ENCODE data around the gene KANK3.
"Not testable (repeated sequence)": the region's sequence is repeated elsewhere in the genome, so short reads cannot be mapped to it uniquely, and the experiment has no call there.

The KANK3 gene

DNA sequence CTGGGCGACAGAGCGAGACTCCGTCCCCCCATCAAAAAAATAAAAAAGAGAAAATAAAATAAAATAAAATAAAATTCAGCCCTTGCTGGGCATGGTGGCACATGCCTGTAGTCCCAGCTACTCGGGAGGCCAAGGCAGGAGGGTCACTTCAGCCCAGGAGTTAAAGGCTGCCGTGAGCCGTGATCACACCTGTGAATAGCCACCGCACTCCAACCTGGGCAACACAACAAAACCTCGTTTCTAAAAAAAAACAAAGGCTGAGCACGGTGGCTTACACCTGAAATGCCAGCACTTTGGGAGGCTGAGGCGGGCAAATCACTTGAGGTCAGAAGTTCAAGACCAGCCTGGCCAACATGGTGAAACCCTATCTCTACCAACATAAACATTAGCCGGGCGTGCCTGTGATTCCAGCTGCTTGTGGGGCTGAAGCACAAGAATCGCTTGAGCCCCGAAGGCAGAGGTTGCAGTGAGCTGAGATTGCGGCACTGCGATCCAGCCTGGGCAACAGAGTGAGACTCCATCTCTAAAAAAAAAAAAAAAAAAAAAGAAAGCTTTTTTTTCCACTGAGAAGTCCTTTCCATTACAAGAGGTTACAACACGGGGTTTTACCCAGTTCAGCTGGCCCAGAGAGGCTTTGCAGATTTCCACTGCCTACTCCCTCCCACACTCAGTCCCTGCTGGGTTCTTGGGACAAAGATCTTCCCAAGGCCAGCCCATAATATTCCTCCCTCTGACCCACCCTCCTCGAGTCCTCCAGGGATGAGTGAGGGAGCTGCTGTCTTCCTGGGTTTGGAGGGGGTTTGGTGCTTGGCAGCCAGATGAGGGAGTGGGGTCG, 27.3 kb upstream of the KANK3 start:
- DNase-seq (ENCODE audit: low read depth in 2 of 2), result no peak

DNA sequence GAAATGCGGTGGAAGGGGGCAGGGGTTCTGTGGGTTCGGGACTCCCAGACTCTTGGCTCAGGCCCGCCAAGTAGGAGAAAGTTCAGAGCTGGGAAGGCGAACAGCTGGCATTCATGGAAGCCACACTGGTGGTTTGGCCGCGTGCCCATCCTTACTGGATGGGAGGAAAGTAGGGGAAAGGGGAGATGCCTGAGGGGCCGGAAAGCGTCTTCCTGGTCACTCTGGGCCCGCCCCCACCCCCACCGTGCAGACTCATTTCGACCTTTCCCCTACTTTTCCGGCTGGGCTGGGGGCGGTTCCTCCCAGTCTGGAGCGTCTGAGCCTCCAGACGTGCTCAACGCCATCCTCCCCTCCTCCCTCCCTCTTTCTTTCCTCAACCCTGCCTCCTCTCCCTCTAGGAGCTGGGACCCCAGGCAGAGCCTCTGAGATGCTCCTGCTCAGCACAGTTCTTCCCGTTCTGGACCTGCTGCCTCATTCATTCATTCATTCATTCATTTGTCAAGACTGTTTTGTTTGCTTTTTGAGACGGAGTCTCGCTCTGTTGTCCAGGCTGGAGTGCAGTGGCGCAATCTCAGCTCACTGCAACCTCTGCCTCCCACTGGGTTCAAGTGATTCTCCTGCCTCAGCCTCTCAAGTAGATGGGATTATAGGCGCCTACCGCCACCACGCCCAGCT, 24.4 kb upstream of the KANK3 start:
- no peak for DNase-seq (ENCODE audit: low read depth in 2 of 2)

DNA sequence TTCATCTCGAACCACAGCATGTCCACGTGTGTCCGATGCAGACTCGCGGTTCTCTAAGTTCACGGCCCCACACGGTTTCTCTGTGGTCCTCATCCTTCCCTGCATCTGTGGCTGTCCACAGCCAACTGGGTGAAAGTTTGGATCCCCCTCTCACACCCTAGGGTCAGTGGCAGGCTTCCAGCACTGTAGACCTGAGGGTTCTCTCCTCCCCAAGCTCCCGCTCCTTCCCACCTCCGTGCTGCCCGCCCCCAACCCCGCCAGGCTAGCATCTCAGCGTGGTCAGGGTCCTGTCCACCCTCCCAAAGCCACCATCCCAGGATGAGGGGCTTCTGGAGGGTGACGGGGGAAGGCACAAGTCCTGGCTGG, 23.9 kb upstream of the KANK3 start:
- no peak for DNase-seq (ENCODE audit: low read depth in 2 of 2)

DNA sequence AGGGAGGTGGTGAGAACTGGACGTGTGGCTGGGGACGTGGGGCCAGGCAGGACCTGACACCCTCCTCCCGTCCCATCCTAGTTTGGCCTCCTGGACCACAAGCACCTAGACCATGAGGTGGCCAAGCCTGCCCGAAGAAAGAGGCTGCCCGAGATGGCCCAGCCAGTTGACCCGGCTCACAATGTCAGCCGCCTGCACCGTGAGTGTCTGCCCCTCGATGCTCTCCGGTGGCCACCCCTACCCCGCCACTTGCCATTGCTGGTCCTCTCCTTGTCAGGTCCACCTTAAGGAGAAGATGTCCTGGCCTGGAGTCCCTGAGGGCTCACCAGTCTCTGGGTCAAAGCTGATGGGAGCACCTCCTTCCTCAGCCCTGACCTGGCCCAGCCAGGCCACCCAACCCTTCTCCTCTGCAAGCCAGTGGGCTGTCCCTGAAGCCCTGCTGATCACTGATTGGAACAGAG, 23.1 kb upstream of the KANK3 start:
- no peak for DNase-seq (ENCODE audit: low read depth in 2 of 2)

DNA sequence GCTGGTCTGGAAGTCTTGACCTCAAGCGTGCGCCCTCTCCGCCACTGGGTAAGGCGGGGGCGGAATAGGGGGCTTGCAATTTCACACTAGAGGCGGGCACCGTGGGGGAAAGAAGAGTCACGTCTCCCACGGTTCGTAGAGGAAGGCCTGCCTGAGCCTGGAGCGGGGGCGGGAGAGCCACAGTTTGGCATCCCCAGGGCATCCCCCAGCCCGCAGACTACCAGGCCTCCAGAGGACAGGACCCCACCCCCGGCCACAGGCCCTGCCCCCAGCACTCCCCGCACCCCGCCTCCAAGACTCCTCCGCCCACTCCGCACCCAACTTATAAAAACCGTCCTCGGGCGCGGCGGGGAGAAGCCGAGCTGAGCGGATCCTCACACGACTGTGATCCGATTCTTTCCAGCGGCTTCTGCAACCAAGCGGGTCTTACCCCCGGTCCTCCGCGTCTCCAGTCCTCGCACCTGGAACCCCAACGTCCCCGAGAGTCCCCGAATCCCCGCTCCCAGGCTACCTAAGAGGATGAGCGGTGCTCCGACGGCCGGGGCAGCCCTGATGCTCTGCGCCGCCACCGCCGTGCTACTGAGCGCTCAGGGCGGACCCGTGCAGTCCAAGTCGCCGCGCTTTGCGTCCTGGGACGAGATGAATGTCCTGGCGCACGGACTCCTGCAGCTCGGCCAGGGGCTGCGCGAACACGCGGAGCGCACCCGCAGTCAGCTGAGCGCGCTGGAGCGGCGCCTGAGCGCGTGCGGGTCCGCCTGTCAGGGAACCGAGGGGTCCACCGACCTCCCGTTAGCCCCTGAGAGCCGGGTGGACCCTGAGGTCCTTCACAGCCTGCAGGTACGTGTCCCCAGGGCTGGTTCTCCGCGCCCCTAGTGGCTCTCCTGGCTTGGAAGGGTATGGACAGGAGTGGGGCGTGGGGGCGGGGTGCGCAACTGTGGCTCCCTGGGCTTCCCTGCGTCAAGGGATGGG, 21.0 kb upstream of the KANK3 start, which contains the start of gene ANGPTL4:
ANGPTL4 (plus strand) TSS at position 353 of the 969 bp plus-strand sequence; CDS start at position 520, 167 bp downstream.
- no peak for DNase-seq (ENCODE audit: low read depth in 2 of 2)

DNA sequence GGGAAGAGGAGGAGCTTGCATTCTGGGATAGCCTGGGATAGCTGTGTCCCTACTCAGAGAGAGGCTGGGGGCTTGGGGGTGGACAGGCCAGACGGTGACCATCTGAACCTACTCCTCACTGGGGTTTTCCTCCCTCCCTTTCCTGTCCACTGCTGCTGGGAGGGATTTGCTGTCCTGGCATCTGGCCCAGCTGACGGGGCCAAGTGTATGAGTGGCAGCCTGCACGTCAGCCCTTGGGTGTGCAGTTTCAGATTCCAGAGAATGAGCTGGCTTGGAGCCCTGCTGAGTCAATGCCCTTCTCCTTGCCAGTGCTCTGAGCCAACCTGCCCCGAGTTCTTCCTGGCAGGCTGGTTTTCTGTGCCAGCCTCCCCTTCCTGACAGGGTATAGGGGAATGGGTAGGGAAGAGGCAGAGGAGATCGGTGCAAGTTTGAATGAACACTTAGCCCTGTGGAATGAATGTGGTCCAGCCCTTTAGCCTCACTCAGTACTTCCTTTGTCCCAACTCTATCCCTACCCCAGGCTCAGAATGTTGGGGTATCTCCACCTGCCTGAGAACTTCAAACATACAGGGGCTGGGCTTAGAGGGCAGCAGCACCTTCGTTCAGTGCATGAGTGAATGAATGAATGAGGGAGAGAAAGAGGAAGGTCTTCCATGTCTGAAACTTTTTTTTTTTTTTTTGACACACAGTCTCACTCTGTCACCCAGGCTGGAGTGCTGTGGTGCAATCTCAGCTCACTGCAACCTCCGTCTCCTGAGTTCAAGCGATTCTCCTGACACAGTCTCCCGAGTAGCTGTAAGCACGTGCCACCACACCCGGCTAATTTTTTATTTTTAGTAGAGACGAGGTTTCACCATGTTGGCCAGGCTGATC, 19.1 kb upstream of the KANK3 start:
- DNase-seq (ENCODE audit: low read depth in 2 of 2), result no peak

DNA sequence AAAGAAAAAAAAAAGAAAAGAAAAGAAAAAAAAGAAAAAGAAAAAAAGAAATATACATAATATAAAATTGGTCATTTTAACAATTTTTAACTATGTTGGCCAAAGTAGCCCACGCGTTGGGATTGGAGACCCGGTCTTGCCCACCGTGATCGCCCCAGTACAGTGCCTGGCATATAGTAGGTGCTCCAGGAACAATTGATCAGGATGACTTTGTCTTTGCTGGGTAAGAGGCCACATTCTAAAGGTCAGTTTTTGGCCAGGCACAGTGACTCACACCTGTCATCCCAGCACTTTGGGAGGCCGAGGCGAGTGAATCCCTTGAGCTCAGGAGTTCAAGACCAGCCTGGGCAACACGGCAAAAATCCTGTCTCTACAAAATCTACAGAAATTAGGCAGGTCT, 17.1 kb upstream of the KANK3 start:
- no peak for DNase-seq (ENCODE audit: low read depth in 2 of 2)

DNA sequence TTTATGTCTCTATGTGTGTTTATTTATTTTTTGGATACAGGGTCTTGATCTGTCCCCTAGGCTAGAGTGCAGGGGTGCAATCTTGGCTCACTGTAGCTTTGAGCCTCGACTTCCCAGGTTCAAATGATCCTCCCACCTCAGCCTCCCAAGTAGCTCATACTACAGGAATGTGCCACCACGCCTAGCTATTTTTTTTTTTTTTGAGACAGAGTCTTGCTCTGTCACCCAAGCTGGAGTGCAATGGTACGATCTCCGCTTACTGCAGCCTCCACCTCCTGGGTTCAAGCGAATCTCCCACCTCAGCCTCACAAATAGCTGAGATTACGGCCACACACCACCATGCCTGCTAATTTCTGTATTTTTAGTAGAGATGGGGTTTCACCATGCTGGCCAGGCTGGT, 15.9 kb upstream of the KANK3 start:
- no peak for DNase-seq (ENCODE audit: low read depth in 2 of 2)

DNA sequence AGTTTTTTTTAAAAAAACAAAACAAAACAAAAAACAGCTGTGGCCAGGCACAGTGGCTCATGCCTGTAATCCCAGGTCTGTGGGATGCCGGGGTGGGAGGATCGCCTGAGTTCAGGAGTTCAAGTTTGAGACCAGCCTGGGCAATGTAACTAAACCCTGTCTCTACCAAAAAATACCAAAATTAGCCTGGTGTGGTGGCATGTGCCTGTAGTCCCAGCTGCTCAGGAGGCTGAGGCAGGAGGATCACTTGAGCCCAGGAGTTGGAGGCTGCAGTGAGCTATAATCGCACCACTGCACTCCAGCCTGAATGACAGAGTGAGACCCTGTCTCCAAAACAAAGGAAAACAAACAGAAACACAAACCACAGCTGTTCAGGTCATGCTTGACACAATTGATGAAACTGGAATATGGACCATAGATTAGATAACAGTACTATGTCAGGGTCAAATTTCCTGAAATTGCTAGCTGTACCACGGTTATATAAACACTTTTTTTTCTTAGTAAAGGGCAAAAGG, 14.0 kb upstream of the KANK3 start:
- no peak for DNase-seq (ENCODE audit: low read depth in 2 of 2)

DNA sequence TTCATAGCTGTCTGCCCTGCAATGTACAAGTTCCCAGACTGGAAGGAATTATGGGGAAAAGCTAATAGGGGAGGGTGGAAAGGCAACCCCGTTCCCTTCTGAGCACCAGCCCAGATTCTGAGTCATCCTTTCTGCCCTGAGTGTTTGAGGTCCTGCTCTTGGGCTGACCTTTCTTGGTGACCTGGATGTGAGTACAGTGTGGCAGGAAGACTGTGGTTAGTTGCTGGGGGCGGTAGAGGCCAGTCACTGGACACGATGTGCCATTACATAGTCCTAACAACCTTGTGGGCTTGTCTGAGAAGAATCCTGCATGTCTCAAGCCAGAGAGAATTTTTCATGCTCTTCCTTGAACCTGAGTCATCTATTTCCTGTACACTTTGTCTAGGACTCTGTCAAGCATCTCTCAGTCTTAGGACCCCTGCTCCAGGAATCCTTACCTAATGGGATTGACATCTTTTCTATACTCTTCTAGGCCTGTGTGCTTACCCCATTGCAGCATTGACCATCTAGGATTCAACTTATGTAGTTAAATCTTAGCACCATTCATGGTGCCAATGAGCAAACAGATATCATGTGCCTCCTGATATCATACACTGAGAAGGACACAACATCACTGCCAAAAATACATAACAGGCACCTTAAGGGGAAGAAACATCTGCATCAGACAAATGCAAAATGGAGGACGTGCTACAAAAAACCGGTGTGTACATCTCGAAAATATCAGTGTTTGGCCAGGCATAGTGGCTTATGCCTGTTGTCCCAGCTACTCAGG, 12.8 kb upstream of the KANK3 start:
- no peak for DNase-seq (ENCODE audit: low read depth in 2 of 2)

DNA sequence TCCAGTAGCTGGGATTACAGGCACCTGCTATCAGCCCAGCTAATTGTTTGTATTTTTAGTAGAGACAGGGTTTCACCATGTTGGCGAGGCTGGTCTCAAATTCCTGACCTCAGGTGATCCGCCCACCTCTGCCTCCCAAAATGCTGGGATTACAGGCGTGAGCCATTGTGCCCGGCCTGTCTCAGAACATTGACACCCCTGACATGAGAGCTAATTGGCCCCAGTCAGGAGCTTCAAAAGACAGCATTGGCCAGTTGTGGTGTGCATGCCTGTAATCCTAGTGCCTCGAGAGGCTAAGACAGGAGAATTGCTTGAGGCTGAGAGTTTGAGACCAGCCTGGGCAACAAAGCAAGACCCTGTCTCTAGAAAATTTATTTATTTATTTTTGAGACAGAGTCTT, 9.8 kb upstream of the KANK3 start:
- DNase-seq (ENCODE audit: low read depth in 2 of 2), result not testable (repeated sequence)

DNA sequence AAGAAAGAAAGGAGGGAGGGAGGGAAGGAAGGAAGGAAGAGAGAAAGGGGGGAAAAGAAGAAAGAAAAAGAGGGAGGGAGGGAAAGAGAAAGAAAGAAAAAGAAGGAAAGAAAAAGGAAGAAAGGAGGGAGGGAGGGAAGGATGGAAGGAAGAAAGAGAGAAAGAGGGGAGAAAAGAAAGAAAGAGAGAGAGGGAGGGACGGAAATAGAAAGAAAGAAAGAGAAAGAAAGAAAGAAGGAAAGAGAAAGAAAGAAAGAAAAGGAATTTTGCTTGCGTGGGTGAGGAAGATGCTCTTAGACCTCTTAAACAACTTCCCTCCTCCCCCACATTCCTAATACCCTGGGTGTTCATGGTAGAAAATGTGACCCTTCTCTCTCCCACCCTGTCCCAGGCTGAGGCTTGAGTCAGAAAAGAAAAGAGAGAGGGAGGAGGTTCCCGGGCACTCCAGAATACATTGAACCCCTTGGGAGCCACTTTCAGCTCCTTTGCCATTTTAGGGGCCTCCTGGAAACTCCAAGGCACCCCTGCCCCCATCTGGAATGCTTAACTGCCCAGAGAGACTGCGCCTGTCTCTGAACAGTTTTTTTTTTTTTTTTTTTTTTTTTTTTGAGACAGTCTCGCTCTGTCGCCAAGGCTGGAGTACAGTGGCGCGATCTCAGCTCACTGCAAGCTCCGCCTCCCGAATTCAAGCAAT, 9.2 kb upstream of the KANK3 start:
- DNase-seq (ENCODE audit: low read depth in 2 of 2), result no peak

DNA sequence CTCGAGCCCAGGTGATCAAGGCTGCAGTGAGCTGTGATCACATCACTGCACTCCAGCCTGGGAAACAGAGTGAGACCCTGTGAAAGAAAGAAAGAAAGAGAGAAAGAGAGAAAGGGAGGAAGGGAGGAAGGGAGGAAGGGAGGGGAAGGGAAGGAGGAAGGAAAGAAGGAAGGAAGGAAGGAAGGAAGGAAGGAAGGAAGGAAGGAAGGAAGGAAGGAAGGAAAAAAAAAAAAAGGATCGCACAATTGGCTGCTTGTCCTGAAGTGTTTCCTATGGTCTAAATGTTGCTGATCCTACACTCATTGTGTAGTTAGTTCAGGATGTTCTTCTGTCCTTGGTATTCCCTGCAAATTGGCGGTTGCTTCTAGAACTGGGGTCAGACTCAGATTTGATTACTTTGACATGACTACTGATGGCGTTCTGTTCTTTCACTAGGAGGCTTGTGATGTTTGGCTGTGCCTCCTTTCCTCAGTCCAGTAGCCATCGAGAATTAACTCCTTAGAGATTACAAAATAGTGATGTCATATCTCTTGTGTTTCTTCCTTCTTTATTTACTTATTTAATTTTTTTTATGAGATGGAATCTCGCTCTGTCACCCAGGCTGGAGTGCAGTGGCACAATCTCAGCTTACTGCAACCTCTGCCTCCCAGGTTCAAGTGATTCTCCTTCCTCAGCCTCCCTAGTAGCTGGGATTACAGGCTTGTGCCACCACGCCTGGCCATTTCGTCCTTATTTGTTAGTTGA, 6.7 kb upstream of the KANK3 start:
- not testable (repeated sequence) for DNase-seq (ENCODE audit: low read depth in 2 of 2)

DNA sequence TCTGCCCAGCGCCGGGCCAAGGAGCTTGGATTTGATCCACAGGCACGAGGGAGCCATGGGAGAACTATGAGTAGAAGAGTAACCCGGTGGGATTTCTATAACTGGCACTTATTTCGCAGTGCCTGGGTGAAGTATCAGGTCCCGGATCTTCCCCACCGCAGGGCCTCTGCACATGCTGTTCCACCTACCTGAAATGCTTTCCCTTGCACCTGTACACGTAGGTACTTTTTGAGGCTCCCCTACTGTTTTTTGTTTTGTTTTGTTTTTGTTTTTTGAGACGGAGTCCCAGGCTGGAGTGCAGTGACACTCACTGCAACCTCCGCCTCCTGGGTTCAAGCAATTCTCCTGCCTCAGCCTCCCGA, 402 bp upstream of the KANK3 start:
- no peak for DNase-seq (ENCODE audit: low read depth in 2 of 2)

DNA sequence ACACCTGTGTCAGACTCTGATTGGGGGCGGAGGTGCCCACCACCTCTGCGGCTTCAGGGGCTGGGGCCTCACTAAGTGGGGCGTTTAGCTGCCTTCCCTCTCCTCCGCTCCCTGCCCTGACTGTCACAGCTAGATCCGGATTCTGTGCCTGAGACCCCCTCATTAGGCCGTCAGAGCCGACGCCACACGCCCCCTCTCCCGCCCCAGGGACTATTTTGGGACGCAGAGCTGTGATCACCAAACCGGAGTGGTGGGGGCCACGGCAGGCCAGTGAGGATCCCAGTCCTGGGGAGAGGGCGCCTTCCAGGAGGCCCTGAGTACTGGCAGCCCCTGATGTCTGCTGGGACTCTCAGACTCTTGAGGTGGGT, 762 bp downstream of the KANK3 start:
- DNase-seq (ENCODE audit: low read depth in 2 of 2), result no peak

DNA sequence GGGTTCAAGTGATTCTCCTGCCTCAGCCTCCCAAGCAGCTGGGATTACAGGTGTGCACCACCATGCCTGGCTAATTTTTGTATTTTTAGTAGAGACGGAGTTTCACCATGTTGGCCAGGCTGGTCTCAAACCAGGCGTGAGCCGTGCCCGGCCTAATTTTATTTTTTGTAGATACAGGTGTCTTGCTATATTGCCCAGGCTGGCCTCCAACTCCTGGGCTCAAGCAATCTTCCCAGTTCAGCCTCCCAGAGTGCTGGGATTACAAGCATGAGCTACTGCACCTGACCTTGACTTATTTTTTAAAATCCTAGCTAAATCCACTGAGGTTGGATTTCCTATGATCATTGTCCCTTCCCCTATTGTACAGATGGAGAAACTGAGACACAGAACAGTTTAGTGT, 1.6 kb downstream of the KANK3 start:
- not testable (repeated sequence) for DNase-seq (ENCODE audit: low read depth in 2 of 2)

DNA sequence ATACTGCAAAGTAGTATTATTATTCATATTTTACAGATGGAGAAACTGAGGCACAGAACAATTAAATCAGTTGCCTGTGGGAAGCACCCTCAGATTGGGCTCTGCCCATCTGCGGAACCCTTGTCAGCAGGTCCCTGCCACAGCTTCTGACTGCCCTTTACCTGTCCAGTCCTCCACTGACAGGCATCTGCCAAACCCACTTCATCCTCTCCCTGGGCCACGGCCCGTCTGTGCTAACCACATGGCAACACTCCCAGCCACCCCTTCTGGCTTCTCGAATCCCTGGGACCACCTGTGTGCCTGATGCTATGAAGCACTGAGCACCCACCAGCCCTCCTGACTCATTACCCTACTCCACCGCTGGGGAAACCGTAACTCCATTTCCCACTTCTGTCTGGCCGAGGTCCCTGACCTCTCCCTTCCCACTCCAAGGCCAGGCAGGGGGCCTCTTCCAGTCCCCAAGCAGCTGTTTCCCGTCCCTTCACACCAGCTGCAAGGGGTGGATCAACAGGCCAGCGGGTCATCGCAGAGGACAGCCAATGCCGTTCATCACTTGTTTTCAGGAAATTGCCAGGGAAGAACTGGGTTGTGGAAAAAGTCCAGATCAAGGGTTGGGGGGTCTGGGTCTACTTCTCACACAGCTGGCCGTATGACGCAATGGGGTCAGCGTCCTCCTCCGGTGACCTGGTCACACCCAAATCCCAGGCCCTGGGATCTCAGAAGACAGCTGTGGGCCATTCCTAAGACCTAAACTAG, 2.5 kb downstream of the KANK3 start:
- DNase-seq (ENCODE audit: low read depth in 2 of 2), result no peak

DNA sequence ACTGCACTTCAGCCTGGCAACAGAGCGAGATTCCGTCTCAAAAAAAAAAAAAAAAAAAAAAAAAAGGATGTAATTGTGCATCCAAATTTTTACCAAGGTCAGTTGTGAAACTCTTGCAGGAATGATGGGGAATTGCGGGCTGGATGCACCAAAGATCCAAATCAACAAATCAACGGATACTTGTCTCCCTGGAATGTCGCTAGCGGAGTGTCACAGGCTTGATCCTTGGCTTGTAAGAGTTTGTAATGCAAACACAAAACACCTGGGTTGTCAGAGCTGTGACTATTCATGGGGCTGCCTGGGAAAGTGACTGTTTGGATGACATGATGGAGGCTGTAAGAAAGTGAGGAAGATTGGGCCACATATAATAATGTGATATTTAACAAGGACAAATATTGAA, 4.2 kb downstream of the KANK3 start:
- DNase-seq (ENCODE audit: low read depth in 2 of 2), result no peak
